CD4-positive, alpha-beta T cell treated with Interferon alpha-2 for 1 hour (primary cell): Measurements from ENCODE around the gene PAK4.
"Not testable (repeated sequence)": the region's sequence is repeated elsewhere in the genome, so short reads cannot be mapped to it uniquely, and the experiment has no call there.

Experiments used
- DNase-seq, 2 donors: peaks; one replicate each; pipeline ENCODE4 v3.0.0-alpha.2; 2020 to 2022

Gene PAK4

DNA sequence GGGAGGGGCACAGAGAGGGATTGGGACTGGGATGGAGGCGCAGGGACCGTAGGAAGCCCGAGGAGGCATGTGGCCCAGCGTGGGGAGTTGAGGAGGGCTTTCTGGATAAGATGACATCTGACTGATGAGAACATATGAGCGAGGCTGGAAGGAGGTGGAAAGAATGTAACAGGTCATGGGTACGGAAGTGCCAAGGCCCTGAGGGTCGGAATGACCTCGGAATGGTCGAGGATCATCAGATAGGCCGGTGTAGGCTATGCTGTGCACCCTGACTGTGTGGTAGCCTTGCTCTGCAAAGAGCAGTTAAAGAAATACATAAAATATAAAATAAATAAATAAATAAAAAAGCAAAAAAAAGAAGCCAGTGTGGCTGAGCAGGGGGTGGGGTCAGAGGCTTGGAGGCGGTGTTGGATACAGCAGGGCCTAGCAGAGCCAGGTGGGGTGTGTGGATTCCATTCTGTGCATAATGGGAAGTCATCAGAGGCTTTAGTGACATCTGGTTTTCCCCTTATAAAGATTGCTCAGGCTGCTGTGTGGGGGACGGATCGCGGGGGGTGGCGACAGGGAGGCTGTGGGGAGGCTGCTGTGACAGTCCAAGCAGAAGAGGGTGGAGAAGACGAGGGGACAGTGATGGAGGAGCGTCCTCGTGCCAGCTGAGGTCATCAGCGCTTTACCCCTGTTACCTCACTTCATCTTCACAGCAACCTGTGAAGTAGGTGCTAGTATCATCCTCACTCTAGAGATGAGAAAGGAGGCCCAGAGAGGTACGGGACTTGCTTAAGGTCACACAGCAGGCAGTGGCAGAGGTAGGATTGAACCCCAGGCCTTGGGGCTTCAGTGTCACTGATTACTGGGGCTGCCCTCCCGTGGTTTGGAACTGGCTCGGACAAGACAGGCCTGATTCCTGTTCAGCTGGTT, 5.0 kb downstream of the PAK4 start:
- DNase-seq: no peak

DNA sequence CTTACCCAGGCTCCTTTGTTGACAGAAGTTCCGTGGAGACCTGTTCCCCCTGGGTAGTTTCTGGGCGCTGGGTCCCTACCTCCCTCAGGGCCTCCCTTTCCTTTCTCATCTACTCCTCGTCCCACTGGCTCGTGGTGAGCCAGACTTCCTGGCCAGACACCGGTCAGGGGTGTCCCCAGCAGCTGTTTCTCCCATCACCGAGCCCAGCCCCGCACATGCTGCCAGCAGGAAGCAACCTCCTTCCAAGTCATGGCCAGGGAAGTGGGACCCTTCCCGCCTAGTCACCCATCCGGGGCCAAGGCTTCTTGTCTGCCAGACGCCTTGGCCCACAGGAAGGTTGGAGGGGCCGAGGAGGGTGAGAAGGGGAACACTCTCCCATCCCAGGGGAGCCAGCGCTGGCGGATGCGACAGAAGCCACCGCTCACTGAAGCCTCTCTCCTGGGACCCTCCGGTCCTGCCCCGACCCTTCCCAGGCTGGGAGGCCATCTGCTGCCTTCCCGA, 5.7 kb downstream of the PAK4 start:
- DNase-seq: no peak

- no peak for DNase-seq
Measured at GRCh38 chr19:39132344-39132969, 6.9 kb downstream of the PAK4 start.

- DNase-seq: no peak
Measured at GRCh38 chr19:39133431-39134270, 8.1 kb downstream of the PAK4 start.

DNA sequence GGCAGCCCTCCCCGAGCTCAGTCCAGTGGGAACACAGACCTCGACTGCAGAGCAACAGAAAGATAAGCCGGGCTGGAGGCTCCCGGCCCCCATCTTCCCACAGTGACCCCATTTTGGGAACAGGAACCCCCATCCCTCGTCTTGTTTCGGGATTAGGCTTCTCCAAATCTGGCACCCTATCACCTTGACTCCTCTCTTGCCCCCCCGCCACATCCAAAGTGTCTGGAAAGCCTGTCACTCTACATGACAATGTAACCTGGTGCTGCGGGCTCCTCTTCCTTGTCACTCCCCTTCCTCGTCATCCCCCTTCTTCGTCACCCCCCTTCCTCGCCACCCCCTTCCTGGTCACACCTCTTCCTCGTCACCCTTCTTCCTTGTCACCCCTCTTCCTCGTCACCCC, 10.1 kb downstream of the PAK4 start:
- DNase-seq: no peak

- no peak for DNase-seq
Measured at GRCh38 chr19:39136225-39136940, 10.8 kb downstream of the PAK4 start.

DNA sequence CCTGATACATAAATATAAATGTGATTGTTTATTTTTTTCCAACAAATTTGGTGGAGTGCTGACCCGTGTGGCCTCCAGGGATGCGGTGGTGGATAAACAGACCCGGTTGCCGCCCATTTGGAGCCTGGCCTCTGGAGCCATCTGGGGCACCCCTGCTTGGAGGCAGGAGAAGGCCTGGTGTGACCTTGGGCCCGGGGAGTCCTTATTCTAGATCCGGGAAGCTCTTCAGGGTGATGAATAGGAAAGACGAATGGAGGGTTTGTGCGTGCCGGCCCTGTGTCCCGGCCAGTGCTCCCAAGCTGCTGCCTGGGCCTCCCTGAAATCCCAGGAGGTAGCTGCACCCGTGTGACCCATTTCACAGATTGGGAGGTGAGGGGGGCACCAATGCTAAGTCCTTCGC, 11.5 kb downstream of the PAK4 start:
- DNase-seq: no peak

- no peak for DNase-seq
Measured at GRCh38 chr19:39138221-39139211, 12.9 kb downstream of the PAK4 start.

DNA sequence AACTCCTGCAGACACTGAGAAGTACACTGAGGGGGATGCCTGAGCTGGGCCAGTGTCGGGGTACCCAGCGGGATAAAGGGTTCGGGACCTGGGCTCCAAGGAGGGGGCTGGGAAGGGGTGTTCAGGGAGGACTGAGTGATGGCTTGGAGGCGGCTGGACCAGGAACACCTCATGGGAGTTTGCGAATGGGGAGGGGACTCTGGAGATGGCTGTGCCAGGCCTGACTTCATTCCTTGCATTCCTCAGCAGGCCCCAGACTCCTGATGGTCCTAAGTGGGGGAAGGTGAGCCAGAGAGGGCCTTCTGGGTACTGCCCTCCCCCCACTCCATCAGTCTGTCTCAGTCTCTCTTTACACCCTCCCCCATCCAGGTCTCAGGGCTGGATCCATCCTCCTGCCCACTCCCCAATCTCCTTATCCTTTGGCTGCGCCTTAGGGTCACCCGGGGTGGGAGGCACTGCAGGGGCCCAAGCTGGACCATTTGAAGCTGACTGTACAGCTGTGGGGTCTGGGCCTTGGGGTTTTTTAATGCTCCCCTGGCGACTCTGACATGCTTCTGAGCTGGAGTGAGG, 13.8 kb downstream of the PAK4 start:
- no peak for DNase-seq

- no peak for DNase-seq
Measured at GRCh38 chr19:39139971-39140453, 14.4 kb downstream of the PAK4 start.

- no peak for DNase-seq
Measured at GRCh38 chr19:39140594-39140993, 15.0 kb downstream of the PAK4 start.

- DNase-seq: no peak
Measured at GRCh38 chr19:39141929-39142328, 16.3 kb downstream of the PAK4 start.

DNA sequence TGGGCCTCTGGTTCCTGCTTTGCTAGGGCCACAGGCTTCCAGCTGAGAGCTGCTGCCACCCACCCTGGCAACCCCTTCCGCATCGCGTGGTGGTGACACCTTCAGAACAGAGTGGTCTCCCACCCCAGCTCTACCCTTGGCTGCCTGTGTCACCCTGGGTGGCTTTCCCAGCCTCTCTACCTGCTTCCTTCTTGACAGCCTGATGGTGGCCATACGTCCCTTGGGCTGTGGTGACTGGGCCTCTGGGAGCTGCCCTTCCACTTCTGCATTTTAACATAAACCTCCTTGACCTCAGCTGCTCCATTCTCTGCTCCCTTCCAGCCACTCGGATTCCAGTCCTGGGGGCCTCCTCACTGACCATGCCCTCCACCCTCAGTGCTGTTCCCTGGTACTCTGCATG, 17.0 kb downstream of the PAK4 start:
- DNase-seq: no peak

DNA sequence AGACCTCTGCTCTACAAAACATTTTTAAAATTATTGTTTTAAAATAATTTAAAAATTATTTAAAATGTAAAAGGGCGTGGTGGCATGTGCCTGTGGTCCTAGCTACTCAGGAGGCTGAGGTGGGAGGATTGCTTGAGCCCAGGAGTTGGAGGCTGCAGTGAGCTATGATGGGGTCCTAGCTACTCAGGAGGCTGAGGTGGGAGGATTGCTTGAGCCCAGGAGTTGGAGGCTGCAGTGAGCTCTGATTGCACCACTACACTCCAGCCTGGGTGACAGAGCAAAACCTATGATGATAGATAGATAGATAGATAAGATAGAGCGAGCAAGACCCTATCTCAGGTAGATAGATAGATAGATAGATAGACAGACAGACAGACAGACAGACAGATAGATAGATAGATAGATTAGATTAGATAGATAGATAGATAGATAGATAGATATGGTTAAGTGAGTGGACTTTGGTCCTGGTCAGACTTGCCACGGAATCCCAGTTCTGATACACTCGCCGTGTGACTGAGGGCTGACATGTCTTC, 18.2 kb downstream of the PAK4 start:
- not testable (repeated sequence) for DNase-seq

- DNase-seq: no peak
Measured at GRCh38 chr19:39144290-39145071, 18.9 kb downstream of the PAK4 start.

DNA sequence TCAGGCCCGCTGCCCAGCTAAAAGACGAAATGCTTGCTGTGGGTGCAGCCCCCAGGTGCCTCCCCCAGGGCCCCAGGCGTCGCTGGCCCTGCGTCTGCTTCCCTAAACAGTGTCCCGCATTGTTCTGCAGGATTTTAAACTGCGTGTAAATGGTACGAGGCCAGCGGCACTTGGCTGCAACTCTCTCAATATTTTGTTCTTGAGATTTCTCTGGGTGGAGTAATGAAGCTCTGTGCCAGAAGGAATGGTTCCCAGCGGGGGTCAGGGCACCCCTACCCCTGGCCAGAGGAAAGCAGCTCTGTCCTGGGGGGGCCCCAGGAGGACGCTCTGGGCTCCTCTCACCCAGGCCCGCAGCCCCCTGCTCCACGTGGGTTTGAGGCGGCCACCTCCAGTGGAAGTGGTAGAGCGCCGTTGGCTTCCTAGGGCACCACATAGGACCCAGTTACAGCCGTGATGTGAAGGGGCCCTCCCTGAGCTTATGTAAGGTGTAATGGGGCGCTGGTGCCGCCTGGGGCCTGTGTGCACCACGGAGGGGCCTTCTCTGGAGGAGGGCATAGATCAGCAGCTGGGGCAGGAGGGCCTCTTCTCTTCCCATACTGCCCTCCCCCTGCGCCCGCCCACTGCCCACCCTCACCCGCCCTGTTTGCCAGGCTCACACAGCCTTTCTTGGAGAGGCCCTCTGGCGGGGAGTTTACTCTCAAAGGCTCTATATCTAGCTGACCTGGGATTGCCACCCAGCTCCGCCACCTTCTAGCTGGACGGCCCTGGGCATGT, 19.8 kb downstream of the PAK4 start:
- DNase-seq: no peak

GRCh38 chr19:39146091-39146490, 20.5 kb downstream of the PAK4 start:
- no peak for DNase-seq

DNA sequence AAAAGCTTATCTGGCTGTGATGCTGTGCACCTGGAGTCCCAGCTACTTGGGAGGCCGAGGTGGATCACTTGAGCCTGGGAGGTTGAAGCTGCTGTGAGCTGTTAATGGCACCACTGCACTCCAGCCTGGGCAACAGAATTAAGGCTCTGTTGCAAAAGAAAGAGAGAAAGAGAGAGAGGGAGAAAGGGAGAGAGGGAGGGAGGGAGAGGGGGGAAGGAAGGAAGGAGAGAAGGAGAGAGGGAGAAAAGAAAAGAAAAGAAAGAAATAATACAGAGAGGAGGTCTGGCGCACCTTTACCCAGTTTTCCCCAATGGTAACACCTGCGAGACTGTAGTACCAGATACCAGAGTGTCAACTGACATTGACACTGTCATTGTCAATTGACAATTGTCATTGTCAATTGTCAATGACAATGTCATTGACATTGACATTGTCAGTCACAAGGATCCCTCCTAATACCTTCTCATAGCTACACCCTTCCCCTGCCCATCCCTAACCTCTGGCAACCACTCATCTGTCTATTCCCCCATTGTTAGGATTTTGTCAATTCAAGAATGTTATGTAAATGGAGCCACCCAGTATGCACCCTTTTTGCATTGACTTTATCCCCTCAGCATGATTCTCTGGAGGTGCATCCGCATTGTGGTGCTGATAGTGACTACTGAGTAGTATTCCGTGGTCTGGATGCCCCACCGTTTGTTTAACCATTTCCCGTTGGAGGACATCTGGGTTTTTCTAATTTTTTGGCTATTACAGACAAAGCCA, 21.3 kb downstream of the PAK4 start:
- no peak for DNase-seq
